Kidney epithelial cell (primary cell): ENCODE measurements around the gene KNDC1. TPM values are rescaled to one million over a fixed set of nuclear protein-coding genes. Genes with fewer than 3 reads are reported as not detected.
"Not testable (repeated sequence)": the region's sequence is repeated elsewhere in the genome, so short reads cannot be mapped to it uniquely, and the experiment has no call there.

ENCODE experiments used
- DNase-seq: peaks from one replicate; pipeline ENCODE4 v3.0.0-alpha.2; 2010; ENCODE audit warnings: low read depth
- H3K27me3 ChIP-seq: 2 replicates; pipeline ENCODE4 v1.6.0; 2011; ENCODE audit warnings: low read length; ENCODE audit not compliant: control insufficient read depth, insufficient read depth
- H3K36me3 ChIP-seq: 2 replicates; pipeline ENCODE4 v1.5.1; 2011; ENCODE audit warnings: low read length; ENCODE audit not compliant: control insufficient read depth, insufficient read depth
- H3K4me3 ChIP-seq: 2 replicates; pipeline ENCODE4 v1.5.1; 2011; ENCODE audit warnings: low read depth, mild to moderate bottlenecking, control low read depth, low read length
- CTCF ChIP-seq: IDR thresholded peaks from 2 replicates; pipeline ENCODE4 v1.5.1; 2011; ENCODE audit warnings: mild to moderate bottlenecking, moderate library complexity, low read length, control low read depth, inconsistent platforms; ENCODE audit not compliant: insufficient read depth, poor library complexity, severe bottlenecking
- total RNA-seq: library from RNA; depleted of rRNA; stranded (reverse); fragments of >200 nt; gene quantifications from 2 replicates; pipeline ENCODE4 v1.2.3, GENCODE V29; 2015

The KNDC1 gene
- total RNA-seq, 1 donor from 2014 or later = 0.13 TPM

GRCh38 chr10:133218891-133219290 lies 58.9 kb downstream of the KNDC1 start:
- no peaks in the 10 kb centered on the region for H3K36me3 ChIP-seq
- H3K27me3 ChIP-seq = peaks cover 28% of the 10 kb centered on the region
- DNase-seq = no peak
- H3K4me3 ChIP-seq = no peak overlapping the region
- no peak for TF ChIP-seq CTCF

GRCh38 chr10:133219782-133220181 lies 59.8 kb downstream of the KNDC1 start:
- H3K27me3 ChIP-seq = peaks cover 37% of the 10 kb centered on the region
- no peak overlapping the region for H3K4me3 ChIP-seq
- no peaks in the 10 kb centered on the region for H3K36me3 ChIP-seq
- no peak for DNase-seq
- no peak for TF ChIP-seq CTCF

GRCh38 chr10:133221331-133221730 lies 61.3 kb downstream of the KNDC1 start:
- Histone ChIP-seq H3K27me3 (peaks cover 51% of the 10 kb centered on the region), H3K36me3 (no peaks in the 10 kb centered on the region), H3K4me3 (no peak overlapping the region)
- DNase-seq = no peak
- TF ChIP-seq CTCF = no peak

GRCh38 chr10:133221756-133222155 lies 61.7 kb downstream of the KNDC1 start:
- not testable (repeated sequence) for H3K36me3 ChIP-seq, DNase-seq
- peaks cover 55% of the 10 kb centered on the region for H3K27me3 ChIP-seq

GRCh38 chr10:133224076-133224475 lies 64.1 kb downstream of the KNDC1 start:
- Histone ChIP-seq H3K4me3 (no peak overlapping the region), H3K36me3 (no peaks in the 10 kb centered on the region), H3K27me3 (peaks cover 68% of the 10 kb centered on the region)
- TF ChIP-seq CTCF = no peak
- DNase-seq = no peak

More at GRCh38 chr10:133221756-133222155, 61.7 kb downstream of the KNDC1 start:
- not testable (repeated sequence) for H3K4me3 ChIP-seq

- peaks cover 67% of the 10 kb centered on the region for H3K27me3 ChIP-seq
- no peak for TF ChIP-seq CTCF
- H3K36me3 ChIP-seq = no peaks in the 10 kb centered on the region
- peak; percentile 5 for DNase-seq
- no peak overlapping the region for H3K4me3 ChIP-seq
Observed at GRCh38 chr10:133224756-133225372, 64.8 kb downstream of the KNDC1 start.
